Activated B cell treated with CpG ODN at 0.5 μM for 24 hours (primary cell): ENCODE results near the gene KIF21B. TPM values are rescaled to one million over a fixed set of nuclear protein-coding genes. Genes with fewer than 3 reads are reported as not detected.
A peak's percentile ranks its signal among the peaks of the same experiment; 100 is the strongest.

Experiments
- ATAC-seq: fragments of 200-7000 bp; cut with Tn5 transposase; one replicate; pipeline ENCODE4 v1.10.0; 2021; ENCODE audit warnings: low read depth, mild to moderate bottlenecking, moderate library complexity
- CTCF ChIA-PET: fragments of 350-600 bp; sonication (Branson Sonifier 250); formaldehyde crosslinking; loops from one replicate; lab custom pipeline; 2021; ENCODE audit warnings: antibody characterized with exemption; lab: Charles Lee
- POLR2A ChIA-PET: fragments of 350-600 bp; sonication (Branson Sonifier 250); formaldehyde crosslinking; loops from one replicate; lab custom pipeline; 2021; ENCODE audit warnings: antibody characterized with exemption; lab: Charles Lee
- DNase-seq: peaks from one replicate; pipeline ENCODE4 v3.0.0; 2022
- H3K27ac Mint-ChIP-seq: one replicate; pipeline ENCODE4 v1.8.0; 2020; ENCODE audit warnings: mixed read lengths
- H3K27me3 Mint-ChIP-seq: one replicate; pipeline ENCODE4 v1.8.0; 2021; ENCODE audit warnings: mixed read lengths
- H3K36me3 Mint-ChIP-seq: one replicate; pipeline ENCODE4 v1.8.0; 2021; ENCODE audit warnings: low read depth, mixed read lengths
- H3K4me1 Mint-ChIP-seq: one replicate; pipeline ENCODE4 v1.8.0; 2021; ENCODE audit warnings: mixed read lengths
- H3K4me3 Mint-ChIP-seq: one replicate; pipeline ENCODE4 v1.8.0; 2020; ENCODE audit warnings: mild to moderate bottlenecking, mixed read lengths
- H3K9me3 Mint-ChIP-seq: one replicate; pipeline ENCODE4 v1.8.0; 2020; ENCODE audit warnings: mixed read lengths
- intact Hi-C: fragments of 100-400 bp; cut with micrococcal nuclease; formaldehyde crosslinking; loops from one replicate; pipeline ENCODE4 v1.15.1; 2024
- total RNA-seq: library from RNA; stranded (reverse); gene quantifications from 2 replicates; pipeline ENCODE4 v1.2.3, GENCODE V29; 2022
- TF ChIP-seq, protein P1 (sequence below): fragments of 200-600 bp; IDR thresholded peaks from one replicate; pipeline ENCODE4 v1.8.0; 2022; ENCODE audit warnings: antibody characterized with exemption, mild to moderate bottlenecking

Gene KIF21B
- total RNA-seq, 1 donor from 2014 or later = 31.8 TPM

DNA sequence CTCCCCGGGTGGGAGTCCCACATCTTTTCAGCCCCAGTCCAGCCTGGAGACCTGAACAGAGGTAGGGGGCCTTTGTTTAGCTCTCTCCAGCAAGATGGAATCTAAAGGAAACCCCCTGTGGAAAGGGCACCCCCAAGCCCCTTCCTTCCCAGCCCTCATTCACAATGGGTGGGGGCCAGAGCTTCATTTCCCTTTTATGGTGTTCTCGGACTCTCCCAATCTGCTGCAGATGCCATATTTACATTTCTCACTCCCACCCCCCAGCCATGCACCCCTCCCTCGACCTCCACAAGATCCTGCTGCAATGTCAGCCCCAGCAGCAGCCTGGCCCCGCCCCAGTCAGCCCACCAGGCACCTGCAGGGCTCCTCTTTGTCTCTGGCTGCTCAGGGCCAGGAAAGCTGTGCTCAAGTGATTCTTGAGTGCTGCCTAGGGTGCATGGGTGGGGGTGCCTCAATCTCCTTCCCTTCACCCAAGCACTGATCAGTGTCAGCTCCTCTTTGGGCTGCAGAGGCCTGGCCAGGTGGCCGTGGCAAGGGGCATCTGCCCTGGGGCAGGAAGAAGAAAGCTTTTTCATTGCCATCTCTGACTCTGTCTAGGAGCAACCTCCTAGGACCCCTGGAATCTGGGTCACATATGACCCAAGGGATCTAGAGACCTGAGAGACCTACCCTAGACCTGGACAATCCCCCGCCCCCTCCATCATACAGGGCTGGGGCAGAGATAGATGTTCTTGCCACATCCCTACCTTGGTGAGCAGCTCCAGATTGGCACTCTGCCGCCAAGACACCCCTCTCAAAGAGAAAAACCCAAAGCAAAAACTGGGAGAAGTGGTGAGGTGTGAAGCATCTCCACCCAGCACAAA, 1.7 kb downstream of the KIF21B start:
- Mint-ChIP-seq H3K4me3 (peak overlapping the region; percentile 89), H3K27me3 (no peaks in the 10 kb centered on the region), H3K4me1 (peaks cover 89% of the 10 kb centered on the region), H3K36me3 (peaks cover 6% of the 10 kb centered on the region), H3K27ac (peak overlapping the region; percentile 97), H3K9me3 (no peaks in the 10 kb centered on the region)
- ChIA-PET CTCF (interaction anchor here (2.4 to 9.7 kb wide), 3 partner anchors 21 to 50 kb away, joined by 9 to 53 read pairs (median 22); no protein-coding TSS in a partner anchor), POLR2A (interaction anchor here (4.0 kb wide), 1 partner anchor 352 kb away, joined by 19 read pairs; the partner anchor contains the start of gene DDX59)
- intact Hi-C loops = loop anchor here (2.0 to 10.0 kb wide), 6 partner anchors 133 to 1620 kb away; partner anchors contain the start of gene CSRP1
- DNase-seq (no peak), ATAC-seq (no peak)
- TF ChIP-seq, protein P1, sequence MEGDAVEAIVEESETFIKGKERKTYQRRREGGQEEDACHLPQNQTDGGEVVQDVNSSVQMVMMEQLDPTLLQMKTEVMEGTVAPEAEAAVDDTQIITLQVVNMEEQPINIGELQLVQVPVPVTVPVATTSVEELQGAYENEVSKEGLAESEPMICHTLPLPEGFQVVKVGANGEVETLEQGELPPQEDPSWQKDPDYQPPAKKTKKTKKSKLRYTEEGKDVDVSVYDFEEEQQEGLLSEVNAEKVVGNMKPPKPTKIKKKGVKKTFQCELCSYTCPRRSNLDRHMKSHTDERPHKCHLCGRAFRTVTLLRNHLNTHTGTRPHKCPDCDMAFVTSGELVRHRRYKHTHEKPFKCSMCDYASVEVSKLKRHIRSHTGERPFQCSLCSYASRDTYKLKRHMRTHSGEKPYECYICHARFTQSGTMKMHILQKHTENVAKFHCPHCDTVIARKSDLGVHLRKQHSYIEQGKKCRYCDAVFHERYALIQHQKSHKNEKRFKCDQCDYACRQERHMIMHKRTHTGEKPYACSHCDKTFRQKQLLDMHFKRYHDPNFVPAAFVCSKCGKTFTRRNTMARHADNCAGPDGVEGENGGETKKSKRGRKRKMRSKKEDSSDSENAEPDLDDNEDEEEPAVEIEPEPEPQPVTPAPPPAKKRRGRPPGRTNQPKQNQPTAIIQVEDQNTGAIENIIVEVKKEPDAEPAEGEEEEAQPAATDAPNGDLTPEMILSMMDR = no peak

DNA sequence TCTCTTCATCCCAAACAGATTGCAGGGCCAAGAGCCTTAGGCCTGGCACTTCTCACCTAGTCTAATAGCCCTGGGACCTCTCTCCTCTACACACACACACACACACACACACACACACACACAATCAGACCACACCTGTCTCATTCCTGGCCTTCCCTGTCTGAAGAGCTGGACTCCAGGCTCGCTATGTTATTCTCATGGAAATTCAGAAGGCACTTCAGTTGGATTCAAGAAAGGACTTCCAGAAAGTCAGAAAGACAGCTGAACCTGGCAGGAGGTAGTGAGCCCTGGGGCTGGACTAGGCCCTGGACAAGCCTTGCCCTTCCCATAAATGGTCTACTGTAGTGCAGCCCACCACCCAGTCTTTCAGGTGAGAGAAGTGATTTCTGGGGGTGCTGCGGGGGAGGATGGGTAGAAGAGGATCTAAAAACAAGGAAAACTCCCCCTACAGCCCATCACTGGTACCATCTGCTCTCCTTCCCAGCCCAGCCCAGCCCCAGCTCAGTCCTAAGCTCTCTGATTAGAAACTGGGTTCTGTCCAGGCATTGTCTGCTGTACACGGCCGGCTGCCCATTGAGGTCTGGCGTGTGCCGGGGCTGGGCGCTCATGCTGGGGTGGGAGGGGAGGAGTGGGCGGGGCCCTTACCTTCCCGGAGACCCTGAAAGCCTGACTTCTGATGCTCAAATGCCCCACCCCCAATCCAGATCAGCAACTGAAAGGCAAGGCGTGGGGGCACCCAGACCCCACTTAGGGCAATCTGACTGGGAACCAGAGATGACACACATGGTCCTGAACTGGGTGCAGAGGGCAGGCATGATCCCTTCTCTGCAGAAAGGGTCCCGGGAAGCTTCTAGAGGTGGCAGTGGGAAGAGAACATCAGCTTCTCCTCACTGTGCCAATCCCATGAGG, 2.5 kb downstream of the KIF21B start:
- no peak for DNase-seq
- ChIA-PET CTCF (interaction anchor here (1.1 to 9.7 kb wide), 4 partner anchors 22 to 461 kb away, joined by 3 to 53 read pairs (median 16); no protein-coding TSS in a partner anchor), POLR2A (interaction anchor here (0.6 to 4.0 kb wide), 8 partner anchors 13 to 1227 kb away, joined by 3 to 19 read pairs (median 5); partner anchors contain the start of genes DDX59 and TMEM9)
- Mint-ChIP-seq H3K36me3 (peaks cover 6% of the 10 kb centered on the region), H3K27ac (peak overlapping the region; percentile 97), H3K4me1 (peaks cover 89% of the 10 kb centered on the region), H3K4me3 (peak overlapping the region; percentile 89), H3K9me3 (no peaks in the 10 kb centered on the region), H3K27me3 (no peaks in the 10 kb centered on the region)
- TF ChIP-seq, protein P1 = no peak
- intact Hi-C loops = loop anchor here (2.0 to 10.0 kb wide), 6 partner anchors 132 to 1621 kb away; partner anchors contain the start of gene CSRP1
- no peak for ATAC-seq

GRCh38 chr1:201020040-201020591, 3.4 kb downstream of the KIF21B start:
- no peaks in the 10 kb centered on the region for H3K9me3 Mint-ChIP-seq
- H3K4me3 Mint-ChIP-seq = peak overlapping the region; percentile 47
- intact Hi-C loops = loop anchor here (2.0 to 10.0 kb wide), 6 partner anchors 131 to 1622 kb away; partner anchors contain the start of gene CSRP1
- TF ChIP-seq, protein P1 = no peak
- peaks cover 10% of the 10 kb centered on the region for H3K36me3 Mint-ChIP-seq
- no peak for ATAC-seq
- peak overlapping the region; percentile 97 for H3K27ac Mint-ChIP-seq
- CTCF ChIA-PET = interaction anchor here (1.1 to 9.7 kb wide), 4 partner anchors 23 to 462 kb away, joined by 3 to 53 read pairs (median 16); no protein-coding TSS in a partner anchor
- DNase-seq = no peak
- POLR2A ChIA-PET = interaction anchor here (0.7 to 4.0 kb wide), 7 partner anchors 12 to 866 kb away, joined by 3 to 19 read pairs (median 4); partner anchors contain the start of genes DDX59 and TMEM9
- H3K27me3 Mint-ChIP-seq = no peaks in the 10 kb centered on the region
- H3K4me1 Mint-ChIP-seq = peaks cover 88% of the 10 kb centered on the region

- CTCF ChIA-PET = interaction anchor here (0.9 to 9.7 kb wide), 4 partner anchors 23 to 47 kb away, joined by 3 to 53 read pairs (median 16); no protein-coding TSS in a partner anchor
- H3K9me3 Mint-ChIP-seq = no peaks in the 10 kb centered on the region
- H3K36me3 Mint-ChIP-seq = peaks cover 10% of the 10 kb centered on the region
- H3K27ac Mint-ChIP-seq = peak overlapping the region; percentile 97
- intact Hi-C loops = loop anchor here (1.0 kb wide), 1 partner anchor 135 kb away; the partner anchor contains the start of gene TMEM9
- DNase-seq (peak; percentile 68), ATAC-seq (peak; percentile 63)
- peak overlapping the region; percentile 73 for H3K4me3 Mint-ChIP-seq
- H3K4me1 Mint-ChIP-seq = peaks cover 88% of the 10 kb centered on the region
- TF ChIP-seq, protein P1 = no peak
- POLR2A ChIA-PET = interaction anchor here (0.8 to 4.0 kb wide), 5 partner anchors 12 to 865 kb away, joined by 3 to 19 read pairs (median 3); partner anchors contain the start of genes DDX59 and TMEM9
- H3K27me3 Mint-ChIP-seq = no peaks in the 10 kb centered on the region
Observed at GRCh38 chr1:201019321-201019977, 4.1 kb downstream of the KIF21B start.
